DND-41 (cell line): ENCODE data around the gene ARSB.

Experiments
- ATAC-seq: fragments of 200-7000 bp; cut with Tn5 transposase; 3 replicates; pipeline ENCODE4 v1.9.1; 2021; ENCODE audit warnings: low read depth; ENCODE audit not compliant: insufficient read depth
- DNase-seq: peaks from one replicate; pipeline ENCODE4 v3.0.0-alpha.2; 2020
- H2AFZ ChIP-seq: 2 replicates; pipeline ENCODE4 v1.6.0; 2012; ENCODE audit warnings: low read depth, low read length
- H3K27ac ChIP-seq: 2 replicates; pipeline ENCODE4 v1.5.1; 2012; ENCODE audit warnings: low read length, inconsistent platforms
- H3K27me3 ChIP-seq: fragments of 200-600 bp; sonication (generic); 2 replicates; pipeline ENCODE4 v1.6.0; 2012; ENCODE audit warnings: low read length, mild to moderate bottlenecking, inconsistent platforms; ENCODE audit not compliant: insufficient read depth, poor library complexity
- H3K36me3 ChIP-seq: 2 replicates; pipeline ENCODE4 v1.5.1; 2012; ENCODE audit warnings: low read length, inconsistent platforms; ENCODE audit not compliant: insufficient read depth
- H3K4me1 ChIP-seq: 2 replicates; pipeline ENCODE4 v1.5.1; 2012; ENCODE audit warnings: mild to moderate bottlenecking, low read length; ENCODE audit not compliant: insufficient read depth
- H3K4me2 ChIP-seq: 2 replicates; pipeline ENCODE4 v1.6.0; 2012; ENCODE audit warnings: mild to moderate bottlenecking, moderate library complexity, low read length, inconsistent platforms; ENCODE audit not compliant: insufficient read depth
- H3K4me3 ChIP-seq, 2 experiments: fragments of 200-600 bp in 1 of 2; shearing (Covaris generic) in 1 of 2; 2 replicates each; pipeline ENCODE4 v1.5.1; 2012 to 2016; ENCODE audit warnings: inconsistent platforms in 2 of 2, low read length in 2 of 2, mild to moderate bottlenecking in 2 of 2, low read depth in 1 of 2, moderate library complexity in 1 of 2
- H3K79me2 ChIP-seq: 2 replicates; pipeline ENCODE4 v1.6.0; 2012; ENCODE audit warnings: low read length, inconsistent platforms; ENCODE audit not compliant: insufficient read depth
- H3K9ac ChIP-seq: 2 replicates; pipeline ENCODE4 v1.6.0; 2012; ENCODE audit warnings: low read depth, mild to moderate bottlenecking, inconsistent platforms, low read length, moderate library complexity
- H3K9me3 ChIP-seq: 2 replicates; pipeline ENCODE4 v1.5.1; 2012; ENCODE audit warnings: low read length, moderate library complexity, mild to moderate bottlenecking, inconsistent platforms; ENCODE audit not compliant: insufficient read depth, severe bottlenecking
- H4K20me1 ChIP-seq: 2 replicates; pipeline ENCODE4 v1.6.0; 2012; ENCODE audit warnings: low read length; ENCODE audit not compliant: insufficient read depth
- CTCF ChIP-seq: IDR thresholded peaks from 2 replicates; pipeline ENCODE4 v1.5.1; 2012; ENCODE audit warnings: borderline replicate concordance, low read length, moderate library complexity, mild to moderate bottlenecking; ENCODE audit not compliant: poor library complexity, severe bottlenecking; ENCODE audit errors: extremely low read depth
- EZH2 ChIP-seq: IDR thresholded peaks from 3 replicates; pipeline ENCODE4 v1.6.1; 2012; ENCODE audit warnings: borderline replicate concordance, low read depth, mild to moderate bottlenecking, moderate library complexity, low read length, inconsistent platforms; ENCODE audit not compliant: severe bottlenecking

Gene ARSB

GRCh38 chr5:78777901-78778300, 207.2 kb downstream of the ARSB start:
- Histone ChIP-seq H3K36me3 (peaks cover 13% of the 10 kb centered on the region; the same call in 1 of the 2 replicates), H3K4me3 (no peak overlapping the region), H3K9ac (no peak overlapping the region)

DNA sequence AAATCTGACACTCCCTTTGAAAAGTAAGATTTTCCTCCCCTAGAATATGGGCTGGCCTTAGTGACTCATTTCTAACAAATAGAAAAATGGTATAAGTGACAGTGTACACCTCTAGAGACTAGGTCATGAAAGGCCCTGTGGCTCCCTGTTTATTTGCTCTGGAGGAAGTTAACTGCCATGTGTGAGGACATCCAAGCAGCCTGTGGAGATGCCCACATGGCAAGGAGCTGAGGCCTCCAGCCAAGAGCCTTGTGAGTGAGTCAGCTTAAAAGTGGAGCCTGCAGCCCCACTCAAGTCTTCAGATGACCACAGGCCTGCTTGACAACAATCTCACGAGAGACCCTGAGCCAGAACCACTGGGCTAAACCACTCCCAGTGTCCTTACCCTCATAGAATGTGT, 208.5 kb downstream of the ARSB start:
- Histone ChIP-seq H3K4me2 (no peak overlapping the region), H3K36me3 (peaks cover 13% of the 10 kb centered on the region; the same call in 1 of the 2 replicates), H3K27me3 (no peaks in the 10 kb centered on the region), H2AFZ (no peak overlapping the region), H3K27ac (no peak overlapping the region), H4K20me1 (no peaks in the 10 kb centered on the region), H3K79me2 (no peaks in the 10 kb centered on the region), H3K4me3 (no peak overlapping the region), H3K9ac (no peak overlapping the region), H3K9me3 (no peaks in the 10 kb centered on the region), H3K4me1 (peaks cover 8% of the 10 kb centered on the region; the same call in 1 of the 2 replicates)
- ATAC-seq = no peak
- no peak for DNase-seq
- TF ChIP-seq CTCF = no peak

More at GRCh38 chr5:78777901-78778300, 207.2 kb downstream of the ARSB start:
- H3K27me3 ChIP-seq = no peaks in the 10 kb centered on the region
- H4K20me1 ChIP-seq = no peaks in the 10 kb centered on the region
- H2AFZ ChIP-seq = no peak overlapping the region
- H3K4me1 ChIP-seq = no peaks in the 10 kb centered on the region
- H3K27ac ChIP-seq = no peak overlapping the region
- no peak for TF ChIP-seq CTCF
- TF ChIP-seq EZH2 = no peak
- no peak overlapping the region for H3K4me2 ChIP-seq
- DNase-seq (no peak), ATAC-seq (no peak)
- H3K9me3 ChIP-seq = no peaks in the 10 kb centered on the region
- no peaks in the 10 kb centered on the region for H3K79me2 ChIP-seq

DNA sequence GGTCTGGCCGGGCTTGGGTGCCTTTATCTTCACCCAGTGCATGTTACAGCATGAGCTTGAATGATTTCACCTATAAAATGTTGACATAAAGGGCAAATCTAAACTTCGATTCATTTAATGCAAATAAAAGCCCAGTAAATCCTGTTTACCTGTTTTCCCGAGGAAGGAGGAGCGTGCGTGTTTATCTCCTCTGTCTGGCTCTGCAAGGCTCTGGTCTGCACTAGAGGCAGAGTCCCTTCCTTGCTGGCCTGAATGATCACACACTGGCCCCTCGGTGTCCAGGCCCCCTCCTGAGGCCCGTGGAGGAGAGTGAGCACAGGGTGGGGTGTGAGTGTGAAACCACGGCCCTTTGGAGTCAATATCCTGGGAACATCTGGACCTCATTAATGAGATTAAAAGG, 211.5 kb downstream of the ARSB start:
- no peak overlapping the region for H3K4me3 ChIP-seq
- TF ChIP-seq CTCF (no peak), EZH2 (no peak)
- no peak for DNase-seq

More for the DNA sequence above, 211.5 kb downstream of the ARSB start:
- no peak overlapping the region for H3K27ac ChIP-seq
- peaks cover 12% of the 10 kb centered on the region; the same call in 1 of the 2 replicates for H3K4me1 ChIP-seq
- no peak overlapping the region for H2AFZ ChIP-seq
- H3K79me2 ChIP-seq = no peaks in the 10 kb centered on the region
- no peaks in the 10 kb centered on the region for H4K20me1 ChIP-seq
- H3K4me2 ChIP-seq = no peak overlapping the region
- H3K9ac ChIP-seq = no peak overlapping the region
- H3K36me3 ChIP-seq = no peaks in the 10 kb centered on the region; the same call in 1 of the 2 replicates
- no peaks in the 10 kb centered on the region for H3K9me3 ChIP-seq
- no peaks in the 10 kb centered on the region for H3K27me3 ChIP-seq
- ATAC-seq = no peak; the same call in 2 of the 3 replicates
